Activated T-helper 1 cell treated with anti-CD3 and anti-CD28 coated beads, Interleukin-12 subunit alpha, Interleukin-12 subunit beta, Interleukin-2, Interleukin-4 antibody, amounts not matched to agents 30 ng/mL and 10 ng/mL and 1 ng/mL, durations not matched to agents 14 hours and 24 hours and 36 hours (primary cell): ENCODE results near the gene NSL1. TPM values are rescaled to one million over a fixed set of nuclear protein-coding genes. Genes with fewer than 3 reads are reported as not detected.
"Not testable (repeated sequence)": the region's sequence is repeated elsewhere in the genome, so short reads cannot be mapped to it uniquely, and the experiment has no call there.

Source experiments
- DNase-seq: peaks from one replicate; pipeline ENCODE4 v3.0.0; 2021; ENCODE audit warnings: low spot score
- H3K27ac Mint-ChIP-seq: one replicate; pipeline ENCODE4 v1.8.0; 2021; ENCODE audit warnings: mild to moderate bottlenecking, mixed read lengths
- H3K27me3 Mint-ChIP-seq: one replicate; pipeline ENCODE4 v1.8.0; 2022; ENCODE audit warnings: mild to moderate bottlenecking, moderate library complexity, mixed read lengths; ENCODE audit not compliant: insufficient read depth
- H3K36me3 Mint-ChIP-seq: one replicate; pipeline ENCODE4 v1.8.0; 2021; ENCODE audit warnings: low read depth, mixed read lengths
- H3K4me1 Mint-ChIP-seq: one replicate; pipeline ENCODE4 v1.8.0; 2021; ENCODE audit warnings: low read depth, mixed read lengths
- H3K4me3 Mint-ChIP-seq: one replicate; pipeline ENCODE4 v1.8.0; 2021; ENCODE audit warnings: mild to moderate bottlenecking, moderate library complexity, mixed read lengths
- H3K9me3 Mint-ChIP-seq: one replicate; pipeline ENCODE4 v1.8.0; 2021; ENCODE audit warnings: mixed read lengths
- intact Hi-C: fragments of 100-400 bp; cut with micrococcal nuclease; formaldehyde crosslinking; loops from one replicate; pipeline ENCODE4 v1.15.1; 2024
- total RNA-seq: library from RNA; stranded (reverse); gene quantifications from 2 replicates; pipeline ENCODE4 v1.2.3, GENCODE V29; 2022

Gene NSL1
- total RNA-seq, 1 donor from 2014 or later = 40.2 TPM

GRCh38 chr1:212814537-212815334 is 23.2 kb upstream of the NSL1 start:
- H3K4me3 Mint-ChIP-seq = no peak overlapping the region

DNA sequence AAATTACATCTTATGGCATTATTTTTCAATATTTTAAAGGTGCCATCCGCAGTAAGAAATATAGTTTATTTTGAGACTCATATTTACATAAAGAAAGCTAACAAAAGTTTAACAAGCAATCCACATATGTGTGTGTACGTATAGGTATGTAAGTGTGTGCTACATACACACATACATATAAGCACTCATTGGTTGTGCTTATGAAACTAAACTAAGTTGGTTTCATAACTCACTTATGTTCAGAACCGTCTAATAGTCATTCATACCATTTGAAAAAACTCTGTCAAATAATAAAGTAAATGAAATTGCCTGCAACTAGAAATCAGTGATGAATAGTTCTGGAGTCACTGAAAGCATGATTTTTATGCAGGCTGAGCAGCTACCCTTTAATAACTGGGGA is 14.2 kb upstream of the NSL1 start:
- intact Hi-C loops = no loop called here
- H3K27me3 Mint-ChIP-seq = no peaks in the 10 kb centered on the region
- DNase-seq = no peak
- H3K4me1 Mint-ChIP-seq = no peaks in the 10 kb centered on the region
- H3K36me3 Mint-ChIP-seq = peaks cover 18% of the 10 kb centered on the region
- no peak overlapping the region for H3K27ac Mint-ChIP-seq
- no peaks in the 10 kb centered on the region for H3K9me3 Mint-ChIP-seq
- no peak overlapping the region for H3K4me3 Mint-ChIP-seq

More at GRCh38 chr1:212814537-212815334, 23.2 kb upstream of the NSL1 start:
- intact Hi-C loops = loop anchor here (1.0 kb wide), 1 partner anchor 181 kb away; no protein-coding TSS in a partner anchor
- DNase-seq = no peak
- Mint-ChIP-seq H3K36me3 (peaks cover 4% of the 10 kb centered on the region), H3K27ac (no peak overlapping the region), H3K4me1 (peaks cover 4% of the 10 kb centered on the region), H3K27me3 (peaks cover 4% of the 10 kb centered on the region), H3K9me3 (no peaks in the 10 kb centered on the region)

DNA sequence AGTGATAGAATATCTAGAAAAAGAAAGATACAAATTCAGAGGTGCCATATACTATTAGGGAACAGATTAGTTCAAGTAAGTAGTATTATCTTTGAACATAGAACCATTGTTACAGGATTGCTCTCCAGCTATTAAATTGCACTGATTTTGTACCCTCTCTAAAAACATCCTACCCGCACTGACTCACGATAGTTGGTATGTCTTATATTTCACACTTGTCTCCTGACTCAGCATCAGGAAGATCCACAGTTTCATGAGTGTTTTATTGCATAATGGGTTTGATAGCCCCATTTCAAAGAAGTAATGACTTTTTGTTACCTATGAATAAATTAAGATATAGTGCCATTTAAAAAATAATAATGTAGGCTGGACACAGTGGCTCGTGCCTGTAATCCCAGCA is 6.1 kb upstream of the NSL1 start:
- no peak overlapping the region for H3K27ac Mint-ChIP-seq
- no peaks in the 10 kb centered on the region for H3K27me3 Mint-ChIP-seq
- peaks cover 34% of the 10 kb centered on the region for H3K36me3 Mint-ChIP-seq
- H3K4me3 Mint-ChIP-seq = no peak overlapping the region
- intact Hi-C loops = loop anchor here (10.0 kb wide), 1 partner anchor 1123 kb away; the partner anchor contains the start of gene NEK2
- peaks cover 4% of the 10 kb centered on the region for H3K9me3 Mint-ChIP-seq
- peaks cover 16% of the 10 kb centered on the region for H3K4me1 Mint-ChIP-seq
- DNase-seq = no peak

DNA sequence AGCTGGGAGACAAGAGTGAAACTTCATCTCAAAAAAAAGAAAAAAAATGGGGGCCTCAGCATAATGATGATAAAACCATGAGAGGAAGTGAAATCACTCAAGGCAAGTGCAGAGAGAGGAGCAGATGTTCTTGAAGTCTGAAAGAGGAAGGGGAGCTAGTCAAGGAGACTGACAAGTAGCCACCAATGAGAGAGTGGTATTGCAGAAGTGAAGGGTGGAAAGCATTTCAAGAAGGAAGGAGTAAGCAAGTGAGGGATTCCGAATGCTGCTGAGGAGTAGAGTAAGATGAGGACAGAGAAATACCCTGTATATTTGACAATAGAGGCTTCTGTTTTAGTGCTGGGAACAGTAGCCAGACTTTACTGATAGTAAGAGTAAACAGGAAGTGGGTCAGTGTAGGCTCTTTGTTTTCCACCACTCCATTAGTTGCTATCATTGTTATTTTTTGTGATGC is 3.0 kb upstream of the NSL1 start:
- Mint-ChIP-seq H3K9me3 (peaks cover 4% of the 10 kb centered on the region), H3K4me3 (peak overlapping the region; percentile 16), H3K4me1 (peaks cover 23% of the 10 kb centered on the region)

GRCh38 chr1:212792396-212792908 is 875 bp upstream of the NSL1 start:
- no peaks in the 10 kb centered on the region for H3K27me3 Mint-ChIP-seq
- intact Hi-C loops = loop anchor here (5.0 to 10.0 kb wide), 3 partner anchors 225 to 1118 kb away; partner anchors contain the start of genes LPGAT1 and NEK2
- peaks cover 30% of the 10 kb centered on the region for H3K4me1 Mint-ChIP-seq
- peaks cover 16% of the 10 kb centered on the region for H3K36me3 Mint-ChIP-seq
- H3K4me3 Mint-ChIP-seq = peak overlapping the region; percentile 99
- H3K27ac Mint-ChIP-seq = peak overlapping the region; percentile 98
- peaks cover 4% of the 10 kb centered on the region for H3K9me3 Mint-ChIP-seq
- DNase-seq = no peak

More for the DNA sequence above, 3.0 kb upstream of the NSL1 start:
- intact Hi-C loops = loop anchor here (5.0 to 10.0 kb wide), 3 partner anchors 227 to 1120 kb away; partner anchors contain the start of genes LPGAT1 and NEK2
- Mint-ChIP-seq H3K27me3 (no peaks in the 10 kb centered on the region), H3K36me3 (peaks cover 26% of the 10 kb centered on the region), H3K27ac (peak overlapping the region; percentile 82)
- DNase-seq = no peak

GRCh38 chr1:212791261-212791675 is 309 bp downstream of the NSL1 start:
- H3K4me3 Mint-ChIP-seq = peak overlapping the region; percentile 99
- H3K36me3 Mint-ChIP-seq = peaks cover 17% of the 10 kb centered on the region
- H3K27me3 Mint-ChIP-seq = no peaks in the 10 kb centered on the region
- peaks cover 30% of the 10 kb centered on the region for H3K4me1 Mint-ChIP-seq
- DNase-seq = no peak
- intact Hi-C loops = loop anchor here (1.0 to 10.0 kb wide), 12 partner anchors 21 to 1116 kb away; partner anchors contain the start of genes ANGEL2, ATF3, DTL and FLVCR1
- H3K27ac Mint-ChIP-seq = peak overlapping the region; percentile 98
- H3K9me3 Mint-ChIP-seq = peaks cover 4% of the 10 kb centered on the region

GRCh38 chr1:212785871-212786270 is 5.7 kb downstream of the NSL1 start:
- Mint-ChIP-seq H3K4me1 (peaks cover 15% of the 10 kb centered on the region), H3K9me3 (no peaks in the 10 kb centered on the region), H3K27ac (no peak overlapping the region), H3K36me3 (peaks cover 27% of the 10 kb centered on the region), H3K4me3 (no peak overlapping the region), H3K27me3 (no peaks in the 10 kb centered on the region)
- DNase-seq = no peak
- intact Hi-C loops = no loop called here

GRCh38 chr1:212783976-212784375 is 7.6 kb downstream of the NSL1 start:
- peak overlapping the region; percentile 2 for H3K27ac Mint-ChIP-seq
- peaks cover 27% of the 10 kb centered on the region for H3K36me3 Mint-ChIP-seq
- no peak overlapping the region for H3K4me3 Mint-ChIP-seq
- no peaks in the 10 kb centered on the region for H3K27me3 Mint-ChIP-seq
- no peaks in the 10 kb centered on the region for H3K9me3 Mint-ChIP-seq
- DNase-seq = no peak
- intact Hi-C loops = loop anchor here (2.0 to 5.0 kb wide), 3 partner anchors 15 to 327 kb away; partner anchors contain the start of gene ATF3
- H3K4me1 Mint-ChIP-seq = peaks cover 9% of the 10 kb centered on the region

DNA sequence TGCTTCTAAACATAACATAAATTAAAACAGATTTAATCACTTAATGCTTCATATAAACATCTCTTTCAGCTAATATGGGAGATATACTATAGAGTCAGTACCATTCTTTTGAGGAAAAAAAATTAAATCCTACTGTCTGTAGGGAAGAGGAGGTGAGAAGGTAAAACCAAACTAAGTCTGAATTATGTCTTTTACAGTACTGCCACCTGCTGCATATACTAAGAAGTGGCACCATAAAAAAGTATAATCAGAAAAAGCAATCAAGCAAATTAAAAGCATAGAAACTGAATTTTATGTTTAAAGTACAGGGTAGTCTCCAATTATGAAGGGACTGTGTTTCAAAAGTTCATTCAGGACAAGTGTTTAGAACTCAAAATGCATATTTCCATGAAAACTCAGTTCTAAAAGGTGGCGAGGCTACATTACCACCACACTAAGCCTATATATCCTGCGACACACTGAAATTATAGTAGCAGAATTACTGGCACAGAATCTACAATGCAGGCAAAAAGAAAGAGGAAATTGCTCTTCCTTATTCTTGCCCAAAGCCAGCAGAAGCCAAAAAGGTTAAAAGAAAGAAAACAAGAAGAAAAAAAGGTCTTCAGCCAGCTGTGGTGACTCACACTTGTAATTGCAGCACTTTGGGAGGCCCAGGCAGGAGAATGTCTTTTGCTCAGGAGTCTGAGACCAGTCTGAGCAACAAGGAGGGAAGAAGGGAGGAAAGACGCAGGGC is 9.0 kb downstream of the NSL1 start:
- Mint-ChIP-seq H3K27ac (no peak overlapping the region), H3K36me3 (peaks cover 32% of the 10 kb centered on the region), H3K9me3 (no peaks in the 10 kb centered on the region), H3K4me3 (no peak overlapping the region), H3K4me1 (peaks cover 4% of the 10 kb centered on the region), H3K27me3 (no peaks in the 10 kb centered on the region)
- intact Hi-C loops = loop anchor here (1.0 to 5.0 kb wide), 8 partner anchors 14 to 325 kb away; partner anchors contain the start of genes ATF3 and BATF3
- DNase-seq = no peak

- peaks cover 4% of the 10 kb centered on the region for H3K4me1 Mint-ChIP-seq
- H3K9me3 Mint-ChIP-seq = no peaks in the 10 kb centered on the region
- intact Hi-C loops = loop anchor here (5.0 kb wide), 1 partner anchor 324 kb away; no protein-coding TSS in a partner anchor
- H3K36me3 Mint-ChIP-seq = peaks cover 26% of the 10 kb centered on the region
- H3K27me3 Mint-ChIP-seq = no peaks in the 10 kb centered on the region
- no peak for DNase-seq
- H3K4me3 Mint-ChIP-seq = no peak overlapping the region
- no peak overlapping the region for H3K27ac Mint-ChIP-seq
These were observed 10.4 kb downstream of the NSL1 start for GRCh38 chr1:212781225-212781624.

GRCh38 chr1:212780759-212781158 is 10.8 kb downstream of the NSL1 start:
- DNase-seq = no peak
- H3K9me3 Mint-ChIP-seq = no peaks in the 10 kb centered on the region
- no peak overlapping the region for H3K27ac Mint-ChIP-seq
- intact Hi-C loops = loop anchor here (5.0 kb wide), 1 partner anchor 323 kb away; no protein-coding TSS in a partner anchor
- peaks cover 4% of the 10 kb centered on the region for H3K4me1 Mint-ChIP-seq
- H3K27me3 Mint-ChIP-seq = no peaks in the 10 kb centered on the region
- no peak overlapping the region for H3K4me3 Mint-ChIP-seq
- peaks cover 24% of the 10 kb centered on the region for H3K36me3 Mint-ChIP-seq

DNA sequence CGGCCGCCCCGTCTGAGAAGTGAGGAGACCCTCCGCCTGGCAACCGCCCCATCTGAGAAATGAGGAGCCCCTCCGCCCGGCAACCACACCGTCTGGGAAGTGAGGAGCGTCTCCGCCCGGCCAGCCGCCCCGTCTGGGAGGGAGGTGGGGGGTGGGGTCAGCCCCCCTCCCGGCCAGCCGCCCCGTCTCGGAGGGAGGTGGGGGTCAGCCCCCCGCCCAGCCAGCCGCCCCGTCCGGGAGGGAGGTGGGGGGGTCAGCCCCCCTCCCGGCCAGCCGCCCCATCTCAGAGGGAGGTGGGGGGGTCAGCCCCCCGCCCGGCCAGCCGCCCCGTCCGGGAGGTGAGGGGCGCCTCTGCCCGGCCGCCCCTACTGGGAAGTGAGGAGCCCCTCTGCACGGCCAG is 12.5 kb downstream of the NSL1 start:
- peaks cover 23% of the 10 kb centered on the region for H3K36me3 Mint-ChIP-seq
- intact Hi-C loops, H3K27me3 Mint-ChIP-seq, H3K4me3 Mint-ChIP-seq, H3K9me3 Mint-ChIP-seq, H3K4me1 Mint-ChIP-seq, DNase-seq, H3K27ac Mint-ChIP-seq: not testable (repeated sequence)
